Upper lobe of left lung (tissue), 6 donors: ENCODE data around the gene ZNF445. TPM values are rescaled to one million over a fixed set of nuclear protein-coding genes. Genes with fewer than 3 reads are reported as not detected.

Experiments used
- ATAC-seq, 2 donors: fragments of 200-7000 bp; cut with Tn5 transposase; one replicate each; pipeline ENCODE4 v1.9.1; 2022; ENCODE audit warnings: mild to moderate bottlenecking in 2 of 2, moderate library complexity in 2 of 2; ENCODE audit not compliant: low FRiP score in 2 of 2
- DNase-seq, 2 donors: peaks; one replicate each; pipeline ENCODE4 v3.0.0-alpha.2; 2019 to 2020
- H3K27ac ChIP-seq, 4 donors: fragments of 200-600 bp; sonication (generic); one replicate each; pipeline ENCODE4 v1.5.1; 2016 to 2019
- H3K27me3 ChIP-seq, 4 donors: fragments of 200-600 bp; sonication (generic); one replicate each; pipeline ENCODE4 v1.5.1; 2017 to 2019
- H3K36me3 ChIP-seq, 4 donors: fragments of 200-600 bp; sonication (generic); one replicate each; pipeline ENCODE4 v1.5.1; 2016 to 2019
- H3K4me1 ChIP-seq, 4 donors: fragments of 200-600 bp; sonication (generic); one replicate each; pipeline ENCODE4 v1.5.1; 2018 to 2019
- H3K4me3 ChIP-seq, 4 donors: fragments of 200-600 bp; sonication (generic); one replicate each; pipeline ENCODE4 v1.5.1; 2017 to 2019; ENCODE audit warnings: mild to moderate bottlenecking in 2 of 4, moderate library complexity in 1 of 4
- H3K9me3 ChIP-seq, 4 donors: fragments of 200-600 bp; sonication (generic); one replicate each; pipeline ENCODE4 v1.5.1; 2018 to 2019
- EP300 ChIP-seq, 4 donors: sonication (generic); formaldehyde crosslinking; IDR thresholded peaks; one replicate each; pipeline ENCODE4 v1.5.1; 2017; ENCODE audit warnings: antibody characterized with exemption in 4 of 4, control low read depth in 2 of 4
- POLR2A ChIP-seq, 4 donors: fragments of 450-650 bp; IDR thresholded peaks; one replicate each; pipeline ENCODE4 v1.5.1; 2016 to 2017; ENCODE audit warnings: antibody characterized with exemption in 4 of 4, mild to moderate bottlenecking in 2 of 4
- POLR2AphosphoS5 ChIP-seq, 2 donors: sonication (generic); formaldehyde crosslinking; IDR thresholded peaks; one replicate each; pipeline ENCODE4 v1.5.1; 2017; ENCODE audit warnings: antibody characterized with exemption in 2 of 2
- WGBS, 2 donors: methylation state at CpG; one replicate each; pipeline ENCODE4 v1.1.5; 2017 to 2018; 5-methylcytosine and 5-hydroxymethylcytosine counted together
- total RNA-seq, 6 donors: library from RNA; depleted of rRNA in 4 of 6; stranded (reverse); fragments of >200 nt in 4 of 6; gene quantifications; one replicate each; pipeline versions ENCODE4 v1.1.0 to v1.2.1, GENCODE V29; 2016 to 2021
- TF ChIP-seq, protein P1 (sequence below), 6 experiments: fragments of 450-650 bp in 4 of 6; fragments of 200-600 bp in 2 of 6; sonication (generic) in 2 of 6; IDR thresholded peaks; one replicate each; pipeline ENCODE4 v1.5.1; 2016 to 2019; ENCODE audit warnings: antibody characterized with exemption in 6 of 6
- donor health status: DM: no; HTN: no; CAD: no; lungs with moderate emphysema.
- donor health status: DM: no; HTN: yes; CAD: no; lungs with severe emphysema.

The ZNF445 gene
- total RNA-seq, 6 donors from 2014 or later: 6.7 to 20.0 (median 12.9) TPM

DNA sequence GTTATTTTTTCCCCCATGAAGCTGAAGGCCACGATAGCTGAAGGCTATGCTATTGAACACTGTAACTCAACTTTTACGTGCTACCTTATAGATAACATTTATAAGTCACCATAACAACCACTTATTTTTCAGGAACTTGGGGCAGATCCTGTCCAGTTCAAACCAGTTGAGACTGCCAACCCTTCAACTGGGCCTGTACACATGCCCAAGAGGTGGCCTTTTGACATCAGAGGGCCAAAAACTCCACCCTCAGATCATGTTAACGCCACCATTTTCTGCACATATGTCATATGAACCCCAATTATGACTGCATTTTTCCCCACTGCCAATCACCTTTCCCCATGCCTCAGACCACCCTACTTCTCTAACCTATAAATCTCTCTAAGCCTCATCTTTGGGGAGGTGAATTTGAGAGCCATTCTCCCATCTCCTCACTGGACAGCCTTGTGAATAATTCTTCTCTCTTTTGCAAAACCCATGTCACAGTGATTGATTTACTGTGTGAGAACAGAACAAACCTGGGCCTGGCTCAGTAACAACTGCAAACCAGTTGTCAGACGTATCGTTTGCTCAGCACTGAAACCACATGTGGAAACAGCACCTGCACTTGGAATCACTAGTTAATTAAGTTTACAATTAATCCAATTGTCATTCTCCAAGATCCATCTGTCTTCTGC lies 42.5 kb downstream of the ZNF445 start:
- Histone ChIP-seq H3K27ac (no peak overlapping the region), H3K36me3 (no peaks in the 10 kb centered on the region), H3K4me1 (peaks cover 9 to 12% (median 10%) of the 10 kb centered on the region in 4 donors), H3K4me3 (no peak overlapping the region), H3K27me3 (no peaks in the 10 kb centered on the region), H3K9me3 (no peaks in the 10 kb centered on the region)
- WGBS, 2 donors: 80 to 87% methylated on average over 5 of the region's 5 CpGs
- ATAC-seq: no peak
- DNase-seq: no peak
- TF ChIP-seq EP300 (IDR thresholded peaks at IDR 0.05) (no peak), POLR2AphosphoS5 (IDR thresholded peaks at IDR 0.05) (no peak), POLR2A (IDR thresholded peaks at IDR 0.05) (no peak)
- TF ChIP-seq, protein P1, sequence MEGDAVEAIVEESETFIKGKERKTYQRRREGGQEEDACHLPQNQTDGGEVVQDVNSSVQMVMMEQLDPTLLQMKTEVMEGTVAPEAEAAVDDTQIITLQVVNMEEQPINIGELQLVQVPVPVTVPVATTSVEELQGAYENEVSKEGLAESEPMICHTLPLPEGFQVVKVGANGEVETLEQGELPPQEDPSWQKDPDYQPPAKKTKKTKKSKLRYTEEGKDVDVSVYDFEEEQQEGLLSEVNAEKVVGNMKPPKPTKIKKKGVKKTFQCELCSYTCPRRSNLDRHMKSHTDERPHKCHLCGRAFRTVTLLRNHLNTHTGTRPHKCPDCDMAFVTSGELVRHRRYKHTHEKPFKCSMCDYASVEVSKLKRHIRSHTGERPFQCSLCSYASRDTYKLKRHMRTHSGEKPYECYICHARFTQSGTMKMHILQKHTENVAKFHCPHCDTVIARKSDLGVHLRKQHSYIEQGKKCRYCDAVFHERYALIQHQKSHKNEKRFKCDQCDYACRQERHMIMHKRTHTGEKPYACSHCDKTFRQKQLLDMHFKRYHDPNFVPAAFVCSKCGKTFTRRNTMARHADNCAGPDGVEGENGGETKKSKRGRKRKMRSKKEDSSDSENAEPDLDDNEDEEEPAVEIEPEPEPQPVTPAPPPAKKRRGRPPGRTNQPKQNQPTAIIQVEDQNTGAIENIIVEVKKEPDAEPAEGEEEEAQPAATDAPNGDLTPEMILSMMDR (IDR thresholded peaks at IDR 0.05): no peak

GRCh38 chr3:44430466-44430865 lies 47.0 kb downstream of the ZNF445 start:
- 72 to 75% methylated on average over 4 of the region's 4 CpGs for WGBS, 2 donors
- ATAC-seq: no peak
- TF ChIP-seq EP300 (IDR thresholded peaks at IDR 0.05) (no peak), POLR2AphosphoS5 (IDR thresholded peaks at IDR 0.05) (no peak), POLR2A (IDR thresholded peaks at IDR 0.05) (no peak)
- TF ChIP-seq, protein P1 (IDR thresholded peaks at IDR 0.05): no peak
- Histone ChIP-seq H3K4me3 (no peak overlapping the region), H3K27me3 (no peaks in the 10 kb centered on the region), H3K9me3 (no peaks in the 10 kb centered on the region), H3K4me1 (no peaks in the 10 kb centered on the region), H3K27ac (no peak overlapping the region), H3K36me3 (no peaks in the 10 kb centered on the region)
- no peak for DNase-seq

DNA sequence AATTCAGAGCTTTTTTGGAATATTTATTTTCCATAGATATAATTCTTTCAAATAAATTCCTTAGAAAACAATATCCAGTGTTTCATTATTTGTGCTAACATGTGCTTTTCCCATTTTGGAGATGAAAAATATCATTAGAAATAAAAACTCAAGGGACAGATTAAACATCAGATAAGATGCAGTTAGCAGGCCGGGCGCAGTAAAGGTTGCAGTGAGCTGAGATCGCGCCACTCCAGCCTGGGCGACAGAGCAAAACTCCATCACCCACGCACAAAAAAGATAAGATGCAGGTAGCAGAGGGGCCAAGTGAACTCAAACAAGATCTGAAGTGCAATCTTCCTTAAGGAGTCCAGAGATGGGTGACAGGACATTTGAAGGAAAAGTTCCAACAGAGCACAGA lies 48.0 kb downstream of the ZNF445 start:
- no peaks in the 10 kb centered on the region for H3K36me3 ChIP-seq
- ATAC-seq (no peak), DNase-seq (no peak)
- H3K9me3 ChIP-seq: no peaks in the 10 kb centered on the region
- H3K4me1 ChIP-seq: no peaks in the 10 kb centered on the region
- 89 to 95% methylated on average over 6 of the region's 6 CpGs for WGBS, 2 donors
- H3K4me3 ChIP-seq: no peak overlapping the region
- no peak overlapping the region for H3K27ac ChIP-seq
- TF ChIP-seq EP300 (IDR thresholded peaks at IDR 0.05): no peak
- no peak for TF ChIP-seq POLR2AphosphoS5 (IDR thresholded peaks at IDR 0.05)
- TF ChIP-seq POLR2A (IDR thresholded peaks at IDR 0.05): no peak
- TF ChIP-seq, protein P1 (IDR thresholded peaks at IDR 0.05): no peak
- H3K27me3 ChIP-seq: no peaks in the 10 kb centered on the region

DNA sequence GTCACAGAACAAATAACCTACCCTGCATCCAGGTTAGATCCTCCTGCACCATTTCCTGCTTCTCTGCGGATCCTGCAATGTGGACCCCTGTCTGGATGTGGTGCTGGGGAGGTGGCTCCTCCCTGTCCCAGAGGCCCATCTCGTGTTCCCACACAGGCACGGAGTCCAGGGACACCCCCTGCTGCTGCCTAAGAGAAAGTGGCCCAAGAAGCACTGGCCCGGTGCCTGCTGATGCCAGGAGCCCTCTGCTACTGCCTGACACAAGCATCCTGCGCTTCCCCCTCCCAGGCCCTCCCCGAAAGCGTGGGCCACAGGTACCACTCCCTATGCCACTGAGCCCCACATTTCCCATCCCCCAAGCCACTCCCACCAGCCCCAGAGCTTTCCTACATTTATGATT lies 48.6 kb downstream of the ZNF445 start:
- H3K9me3 ChIP-seq: no peaks in the 10 kb centered on the region
- no peaks in the 10 kb centered on the region for H3K27me3 ChIP-seq
- ATAC-seq (no peak), DNase-seq (no peak)
- WGBS, 2 donors: 85 to 90% methylated on average over 5 to 7 of the region's 7 CpGs
- H3K36me3 ChIP-seq: no peaks in the 10 kb centered on the region
- H3K4me3 ChIP-seq: no peak overlapping the region
- no peak for TF ChIP-seq POLR2AphosphoS5 (IDR thresholded peaks at IDR 0.05)
- TF ChIP-seq EP300 (IDR thresholded peaks at IDR 0.05): no peak
- TF ChIP-seq, protein P1 (IDR thresholded peaks at IDR 0.05): no peak
- TF ChIP-seq POLR2A (IDR thresholded peaks at IDR 0.05): no peak
- H3K27ac ChIP-seq: no peak overlapping the region
- H3K4me1 ChIP-seq: no peaks in the 10 kb centered on the region

- Histone ChIP-seq H3K27me3 (no peaks in the 10 kb centered on the region), H3K4me3 (no peak overlapping the region), H3K9me3 (no peaks in the 10 kb centered on the region), H3K4me1 (no peaks in the 10 kb centered on the region), H3K27ac (no peak overlapping the region), H3K36me3 (no peaks in the 10 kb centered on the region)
- no peak for DNase-seq
- ATAC-seq: no peak
- TF ChIP-seq POLR2AphosphoS5 (IDR thresholded peaks at IDR 0.05): no peak
- TF ChIP-seq, protein P1 (IDR thresholded peaks at IDR 0.05): no peak
- no peak for TF ChIP-seq EP300 (IDR thresholded peaks at IDR 0.05)
- TF ChIP-seq POLR2A (IDR thresholded peaks at IDR 0.05): no peak
- WGBS, 2 donors: 79 to 81% methylated on average over 3 of the region's 3 CpGs
These were observed 49.8 kb downstream of the ZNF445 start for GRCh38 chr3:44427683-44428082.
